ENCODE data around the gene TECPR1.

Gene TECPR1

DNA sequence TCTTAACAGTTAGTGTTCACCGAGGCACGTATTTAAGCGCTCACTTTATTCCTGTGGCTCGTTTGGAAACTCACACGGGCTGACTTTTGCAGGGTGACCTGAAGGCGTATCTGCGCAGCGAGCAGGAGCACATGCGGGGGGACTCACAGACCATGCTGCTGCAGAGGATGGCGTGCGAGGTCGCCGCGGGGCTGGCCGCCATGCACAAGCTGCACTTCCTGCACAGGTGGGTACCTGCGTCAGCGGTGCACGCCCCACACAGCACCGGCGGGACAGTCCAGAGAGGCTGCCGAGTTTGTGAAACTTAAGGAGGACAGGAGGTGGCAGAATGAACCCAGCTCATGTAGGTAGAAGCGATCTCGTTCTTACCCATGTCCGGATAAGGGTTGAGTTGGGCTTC is 80.6 kb downstream of the TECPR1 start:
- CTCF ChIA-PET = interaction anchor here (0.5 to 12.0 kb wide), 2 partner anchors 141 to 149 kb away, joined by 3 to 202 read pairs; no protein-coding TSS in a partner anchor
- no peak overlapping the region for H3K27ac ChIP-seq
- no peak for DNase-seq (ENCODE audit: low spot score)

DNA sequence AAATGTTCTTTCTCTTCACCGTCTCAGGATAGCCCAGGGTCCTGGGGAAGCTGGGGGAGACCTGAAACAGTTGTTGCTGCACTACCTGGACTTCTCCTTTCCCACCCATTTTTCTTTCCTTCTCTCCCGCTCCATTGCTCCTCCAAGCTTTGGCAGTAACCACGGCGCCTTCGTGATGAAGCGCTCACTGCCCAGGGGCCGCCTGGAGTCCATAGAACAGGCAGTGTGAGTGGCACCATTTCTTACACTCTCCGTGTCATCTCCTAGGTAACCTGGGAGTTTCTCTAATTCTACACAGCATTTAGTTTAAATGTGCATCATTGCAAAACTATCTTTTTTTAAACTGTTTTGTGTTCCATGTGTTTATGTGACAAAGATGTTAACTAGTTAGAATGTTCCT is 81.1 kb downstream of the TECPR1 start:
- no peak for DNase-seq (ENCODE audit: low spot score)
- H3K27ac ChIP-seq = no peak overlapping the region
- POLR2A ChIA-PET (ENCODE audit: low non-redundant PET) = no interaction called here
- TF ChIP-seq, protein P1, sequence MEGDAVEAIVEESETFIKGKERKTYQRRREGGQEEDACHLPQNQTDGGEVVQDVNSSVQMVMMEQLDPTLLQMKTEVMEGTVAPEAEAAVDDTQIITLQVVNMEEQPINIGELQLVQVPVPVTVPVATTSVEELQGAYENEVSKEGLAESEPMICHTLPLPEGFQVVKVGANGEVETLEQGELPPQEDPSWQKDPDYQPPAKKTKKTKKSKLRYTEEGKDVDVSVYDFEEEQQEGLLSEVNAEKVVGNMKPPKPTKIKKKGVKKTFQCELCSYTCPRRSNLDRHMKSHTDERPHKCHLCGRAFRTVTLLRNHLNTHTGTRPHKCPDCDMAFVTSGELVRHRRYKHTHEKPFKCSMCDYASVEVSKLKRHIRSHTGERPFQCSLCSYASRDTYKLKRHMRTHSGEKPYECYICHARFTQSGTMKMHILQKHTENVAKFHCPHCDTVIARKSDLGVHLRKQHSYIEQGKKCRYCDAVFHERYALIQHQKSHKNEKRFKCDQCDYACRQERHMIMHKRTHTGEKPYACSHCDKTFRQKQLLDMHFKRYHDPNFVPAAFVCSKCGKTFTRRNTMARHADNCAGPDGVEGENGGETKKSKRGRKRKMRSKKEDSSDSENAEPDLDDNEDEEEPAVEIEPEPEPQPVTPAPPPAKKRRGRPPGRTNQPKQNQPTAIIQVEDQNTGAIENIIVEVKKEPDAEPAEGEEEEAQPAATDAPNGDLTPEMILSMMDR (conservative IDR thresholded peaks at IDR 0.05; ENCODE audit: low read depth) = no peak
- CTCF ChIA-PET = interaction anchor here (0.5 to 12.0 kb wide), 2 partner anchors 141 to 149 kb away, joined by 3 to 202 read pairs; no protein-coding TSS in a partner anchor

More for the DNA sequence above, 80.6 kb downstream of the TECPR1 start:
- POLR2A ChIA-PET (ENCODE audit: low non-redundant PET) = no interaction called here
- TF ChIP-seq, protein P1 (conservative IDR thresholded peaks at IDR 0.05; ENCODE audit: low read depth) = no peak

DNA sequence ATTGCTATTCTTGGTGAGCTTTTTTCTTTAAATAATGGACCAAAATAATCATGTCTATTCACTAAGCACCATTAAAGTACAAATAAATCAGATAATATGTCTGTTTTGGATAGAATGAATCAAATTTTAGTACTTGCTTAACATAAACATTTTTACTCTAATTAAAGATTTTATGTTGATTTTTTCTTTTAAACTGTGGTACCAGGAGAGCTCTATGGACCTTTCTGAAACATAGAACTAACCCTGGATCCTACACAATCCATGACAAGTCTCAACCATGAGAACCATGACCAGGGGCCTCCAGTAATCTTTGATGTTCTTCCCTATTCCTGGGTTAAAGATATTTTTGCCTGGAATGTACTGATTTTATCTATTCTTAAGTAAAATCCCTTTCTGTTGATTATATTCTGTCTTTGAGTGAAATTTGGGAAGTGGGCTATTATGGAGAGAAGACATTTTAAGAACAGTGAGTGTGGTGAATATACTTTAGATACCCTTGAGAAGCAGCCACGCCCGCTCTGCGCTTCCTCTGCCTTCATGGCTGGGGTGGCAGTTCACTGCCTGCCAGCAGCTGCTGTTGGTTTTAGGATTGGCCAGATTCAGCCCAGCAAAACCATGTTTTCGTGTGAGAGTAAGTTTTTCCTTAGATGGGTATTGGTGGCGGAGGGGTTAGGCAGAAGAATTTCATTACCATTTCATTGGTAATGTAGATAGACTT is 83.0 kb downstream of the TECPR1 start:
- TF ChIP-seq, protein P1 (conservative IDR thresholded peaks at IDR 0.05; ENCODE audit: low read depth) = peak; percentile 66
- CTCF ChIA-PET = interaction anchor here (0.5 to 12.0 kb wide), 25 partner anchors 8 to 303 kb away, joined by 3 to 202 read pairs (median 4); no protein-coding TSS in a partner anchor
- POLR2A ChIA-PET (ENCODE audit: low non-redundant PET) = interaction anchor here (0.8 kb wide), 1 partner anchor 147 kb away, joined by 3 read pairs; no protein-coding TSS in a partner anchor
- no peak overlapping the region for H3K27ac ChIP-seq
- no peak for DNase-seq (ENCODE audit: low spot score)

DNA sequence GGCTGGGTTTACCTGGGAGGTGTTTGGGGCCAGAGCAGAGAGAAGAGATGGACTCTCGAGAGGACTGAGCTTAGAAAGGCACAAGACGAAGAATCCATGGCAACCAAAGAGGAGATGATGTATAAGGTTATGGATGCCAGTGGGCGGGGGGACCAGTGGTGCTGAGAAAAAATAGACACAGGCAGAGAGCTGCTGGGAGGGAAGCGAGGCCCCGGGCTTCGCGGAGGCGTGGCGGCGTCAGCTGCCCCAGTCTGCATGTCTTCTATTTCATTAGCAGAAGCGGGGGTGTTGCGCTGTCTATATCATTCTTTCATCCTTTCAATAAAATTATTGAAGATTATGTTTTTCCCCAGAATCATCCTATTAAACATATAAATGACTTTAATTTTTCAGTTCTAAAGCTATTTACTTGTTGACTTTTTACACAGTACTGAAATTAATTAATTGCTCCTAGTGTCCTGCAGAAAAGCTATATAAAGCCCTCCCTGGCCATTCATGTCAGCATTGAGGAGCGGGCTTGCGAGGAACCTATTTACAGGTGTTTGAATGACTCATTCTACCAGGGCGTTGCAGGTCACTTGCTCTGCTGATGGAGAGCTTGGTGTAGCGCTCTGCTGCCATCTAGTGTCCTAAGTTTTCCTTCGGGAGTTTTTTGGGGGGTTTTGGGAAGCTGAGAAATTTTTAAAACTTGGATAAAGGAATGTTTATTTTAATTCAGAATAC is 83.7 kb downstream of the TECPR1 start:
- ChIA-PET CTCF (interaction anchor here (0.5 to 12.0 kb wide), 26 partner anchors 9 to 302 kb away, joined by 3 to 202 read pairs (median 4); no protein-coding TSS in a partner anchor), POLR2A (ENCODE audit: low non-redundant PET) (interaction anchor here (0.8 kb wide), 1 partner anchor 146 kb away, joined by 3 read pairs; no protein-coding TSS in a partner anchor)
- TF ChIP-seq, protein P1 (conservative IDR thresholded peaks at IDR 0.05; ENCODE audit: low read depth) = peak; percentile 96
- DNase-seq (ENCODE audit: low spot score) = peak; percentile 91
- no peak overlapping the region for H3K27ac ChIP-seq

DNA sequence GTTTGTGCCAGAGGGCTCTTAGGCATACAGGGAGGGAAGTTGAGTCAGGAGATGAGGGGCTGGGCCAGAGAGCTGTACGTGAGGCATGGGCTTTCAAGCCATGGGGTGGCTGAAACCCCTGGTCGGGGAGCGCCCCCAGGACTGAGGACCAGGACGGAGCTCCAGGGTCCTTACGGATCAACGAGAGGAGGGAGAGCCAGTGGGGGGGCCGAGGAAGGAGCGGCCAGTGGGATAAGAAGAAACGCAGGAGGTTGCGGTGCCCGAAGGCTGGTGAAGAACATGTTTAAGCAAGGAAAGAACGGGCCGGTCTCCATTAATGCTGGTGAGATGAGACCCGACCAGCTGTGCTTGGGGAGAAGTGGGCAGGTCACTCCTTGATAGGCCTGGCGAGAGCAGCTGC is 84.4 kb downstream of the TECPR1 start:
- TF ChIP-seq, protein P1 (conservative IDR thresholded peaks at IDR 0.05; ENCODE audit: low read depth) = no peak
- H3K27ac ChIP-seq = no peak overlapping the region
- no peak for DNase-seq (ENCODE audit: low spot score)
- CTCF ChIA-PET = interaction anchor here (1.0 to 12.0 kb wide), 5 partner anchors 26 to 154 kb away, joined by 3 to 202 read pairs (median 9); no protein-coding TSS in a partner anchor
- POLR2A ChIA-PET (ENCODE audit: low non-redundant PET) = no interaction called here

DNA sequence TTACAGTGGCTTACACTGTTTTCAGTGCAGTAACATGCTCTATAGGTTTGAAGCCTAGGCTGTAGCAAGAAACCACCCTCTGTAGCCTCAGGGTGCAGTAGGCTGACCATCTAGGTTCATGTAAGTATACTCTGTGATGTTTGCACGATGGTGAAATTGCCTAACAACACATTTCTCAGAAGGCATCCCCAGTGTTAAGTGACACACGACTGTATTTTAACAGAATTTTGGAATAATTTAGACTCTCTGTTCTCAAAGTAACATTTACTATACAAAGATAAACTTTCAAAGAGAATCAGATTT is 85.4 kb downstream of the TECPR1 start:
- no peak overlapping the region for H3K27ac ChIP-seq
- TF ChIP-seq, protein P1 (conservative IDR thresholded peaks at IDR 0.05; ENCODE audit: low read depth) = no peak
- POLR2A ChIA-PET (ENCODE audit: low non-redundant PET) = no interaction called here
- CTCF ChIA-PET = interaction anchor here (0.6 to 12.0 kb wide), 2 partner anchors 84 to 144 kb away, joined by 5 to 202 read pairs; no protein-coding TSS in a partner anchor
- DNase-seq (ENCODE audit: low spot score) = no peak
